Spinal cord (tissue), 10 donors: ENCODE data around the gene APLNR. TPM values are rescaled to one million over a fixed set of nuclear protein-coding genes. Genes with fewer than 3 reads are reported as not detected.

Experiments used
- DNase-seq, 6 donors: peaks; one replicate each; pipeline versions ENCODE4 v3.0.0 to v3.0.0-alpha.2; 2013 to 2015; ENCODE audit warnings: low spot score in 6 of 6, low read depth in 4 of 6
- H3K27ac ChIP-seq: one replicate; pipeline ENCODE4 v1.5.1; 2013; ENCODE audit warnings: low read depth, low read length, control low read depth
- H3K27me3 ChIP-seq: one replicate; pipeline ENCODE4 v1.6.1; 2013; ENCODE audit warnings: low read length; ENCODE audit not compliant: control insufficient read depth, insufficient read depth
- H3K36me3 ChIP-seq: one replicate; pipeline ENCODE4 v1.6.1; 2013; ENCODE audit warnings: low read length; ENCODE audit not compliant: control insufficient read depth, insufficient read depth
- H3K4me1 ChIP-seq: one replicate; pipeline ENCODE4 v1.6.1; 2013; ENCODE audit warnings: low read length; ENCODE audit not compliant: control insufficient read depth, insufficient read depth
- H3K4me3 ChIP-seq: one replicate; pipeline ENCODE4 v1.5.1; 2013; ENCODE audit warnings: low read depth, low read length, control low read depth
- H3K9me3 ChIP-seq: one replicate; pipeline ENCODE4 v1.6.1; 2013; ENCODE audit warnings: low read length; ENCODE audit not compliant: control insufficient read depth, insufficient read depth
- WGBS: methylation state at CpG from one replicate; pipeline ENCODE4 v1.1.5; 2013; ENCODE audit warnings: missing lambda C conversion rate; ENCODE audit not compliant: insufficient coverage; 5-methylcytosine and 5-hydroxymethylcytosine counted together
- polyA plus RNA-seq, 2 donors: library from polyadenylated mRNA; unstranded; fragments of 120-200 nt; gene quantifications; one replicate each; pipeline ENCODE4 v1.2.1, GENCODE V29; 2013; ENCODE audit not compliant: insufficient read length in 2 of 2
- total RNA-seq, 2 donors: library from RNA; depleted of rRNA in 1 of 2; stranded (reverse); fragments of 120-200 nt in 1 of 2; fragments of >200 nt in 1 of 2; gene quantifications; one replicate each; pipeline versions ENCODE4 v1.2.3 to v1.2.4, GENCODE V29; 2013 to 2014
- donor health status: healthy.

Gene APLNR
- total and polyA plus RNA-seq, 4 donors = 47.5 to 71.1 (median 49.9) TPM

DNA sequence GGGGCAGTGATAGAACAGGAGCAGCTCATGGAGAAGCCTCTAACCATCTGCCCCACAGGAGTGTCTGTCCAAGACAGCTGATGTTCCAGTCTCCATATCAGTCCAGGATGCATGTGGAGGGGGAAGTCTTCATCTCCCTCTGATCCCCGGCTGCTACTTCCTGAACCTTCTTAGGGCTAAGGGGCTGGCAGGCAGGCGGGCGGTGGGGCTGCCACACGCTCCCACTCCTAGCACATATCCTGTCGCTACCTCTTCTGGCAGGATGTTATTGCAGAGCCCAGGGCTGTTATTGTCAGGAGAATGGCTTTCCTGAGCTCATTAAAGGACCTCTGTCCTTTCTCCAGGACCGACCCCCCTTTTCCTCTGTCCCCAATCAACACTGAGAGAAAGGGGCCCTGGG, 29.9 kb downstream of the APLNR start:
- Histone ChIP-seq H3K4me3 (no peak overlapping the region), H3K9me3 (no peaks in the 10 kb centered on the region), H3K27ac (no peak overlapping the region), H3K36me3 (no peaks in the 10 kb centered on the region), H3K27me3 (no peaks in the 10 kb centered on the region), H3K4me1 (peaks cover 21% of the 10 kb centered on the region)
- 76% methylated on average over 3 of the region's 6 CpGs for WGBS
- DNase-seq = no peak

DNA sequence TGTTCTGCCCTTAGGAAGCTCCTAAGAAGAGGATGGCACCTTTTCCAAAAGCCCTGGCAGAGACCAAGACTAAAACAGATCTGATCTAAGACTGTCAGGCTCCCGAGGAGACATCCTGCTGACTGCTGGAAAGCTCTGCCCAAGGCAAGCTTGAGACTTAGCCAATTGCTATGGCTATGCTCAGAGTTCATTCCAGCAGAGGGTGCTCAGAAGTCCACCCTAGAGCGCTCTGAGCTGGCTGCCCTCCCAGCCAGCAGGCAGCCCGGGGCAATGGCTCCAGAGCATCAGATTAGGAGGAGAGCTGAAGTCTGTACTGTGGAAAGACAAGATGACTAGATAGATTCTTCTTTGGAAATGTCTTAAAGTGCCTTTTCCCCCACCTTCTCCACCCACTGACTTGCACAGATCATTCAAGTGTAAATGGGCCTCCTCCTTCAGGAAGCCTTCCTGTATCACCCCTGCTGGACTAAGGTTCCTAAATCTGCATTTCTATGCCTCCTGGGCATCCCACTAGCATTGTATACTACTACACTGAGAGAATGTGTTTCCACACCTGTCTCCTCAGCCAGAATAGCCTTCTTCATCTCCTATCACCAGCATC, 31.9 kb downstream of the APLNR start:
- no peaks in the 10 kb centered on the region for H3K36me3 ChIP-seq
- H3K4me3 ChIP-seq = no peak overlapping the region
- peak in 1 of 6 donors; percentile 76 for DNase-seq
- H3K4me1 ChIP-seq = peaks cover 23% of the 10 kb centered on the region
- 21% methylated on average over 2 of the region's 3 CpGs for WGBS
- no peaks in the 10 kb centered on the region for H3K9me3 ChIP-seq
- H3K27ac ChIP-seq = peak overlapping the region; percentile 15
- no peaks in the 10 kb centered on the region for H3K27me3 ChIP-seq

DNA sequence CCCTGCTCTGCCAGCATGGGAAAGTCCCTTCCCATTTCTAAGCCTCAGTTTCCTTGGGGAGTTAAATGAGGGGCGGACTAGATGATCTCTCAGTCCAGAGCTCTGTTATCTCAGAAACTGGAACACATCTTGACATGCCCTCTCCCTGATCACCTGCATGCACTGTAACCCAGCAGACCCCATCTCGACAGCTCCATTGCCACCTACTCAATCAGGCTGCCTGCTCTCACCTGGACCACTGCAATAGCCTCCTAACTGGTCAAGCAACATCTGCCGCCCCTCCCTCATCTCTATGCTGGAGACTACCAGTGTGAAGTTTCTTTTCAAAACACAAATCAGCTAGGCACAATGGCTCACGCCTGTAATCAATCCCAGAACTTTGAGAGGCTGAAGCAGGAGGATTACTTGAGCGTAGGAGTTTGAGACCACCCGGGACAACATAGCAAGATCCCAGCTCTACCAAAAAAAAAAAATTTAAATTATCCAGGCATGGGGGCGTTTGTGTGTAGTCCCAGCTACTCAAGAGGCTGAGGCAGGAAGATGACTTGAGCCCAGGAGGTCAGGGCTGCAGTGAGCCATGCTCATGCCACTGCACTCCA, 33.1 kb downstream of the APLNR start:
- Histone ChIP-seq H3K27me3 (no peaks in the 10 kb centered on the region), H3K9me3 (no peaks in the 10 kb centered on the region), H3K27ac (no peak overlapping the region), H3K36me3 (no peaks in the 10 kb centered on the region), H3K4me1 (peaks cover 23% of the 10 kb centered on the region), H3K4me3 (no peak overlapping the region)
- no peak for DNase-seq
- WGBS = 76% methylated on average over 4 of the region's 7 CpGs

DNA sequence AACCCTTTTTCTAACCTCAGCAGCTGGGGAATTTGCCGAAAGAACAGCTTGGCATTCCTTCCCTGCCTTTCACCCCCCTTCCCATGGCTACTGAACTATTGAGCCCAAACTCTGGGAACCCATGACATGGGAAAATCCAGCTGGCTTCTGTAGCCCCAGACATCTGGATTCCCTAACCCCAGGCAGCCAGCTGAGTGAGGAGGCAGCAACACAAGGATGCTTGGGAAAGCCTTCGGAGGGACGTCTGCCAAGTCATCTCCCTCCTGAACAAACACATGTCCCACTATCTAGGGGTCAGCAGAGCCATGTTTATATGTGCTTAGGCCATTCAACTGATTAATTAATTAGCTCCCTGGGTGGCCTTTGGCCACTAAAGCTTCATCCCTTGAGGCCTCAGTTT, 33.7 kb downstream of the APLNR start:
- peaks cover 23% of the 10 kb centered on the region for H3K4me1 ChIP-seq
- no peak overlapping the region for H3K4me3 ChIP-seq
- H3K36me3 ChIP-seq = no peaks in the 10 kb centered on the region
- no peaks in the 10 kb centered on the region for H3K9me3 ChIP-seq
- DNase-seq = peak in 2 of 6 donors; percentile 30 to 71
- 38% methylated on average over 2 of the region's 3 CpGs for WGBS
- peak overlapping the region; percentile 1 for H3K27ac ChIP-seq
- H3K27me3 ChIP-seq = no peaks in the 10 kb centered on the region

DNA sequence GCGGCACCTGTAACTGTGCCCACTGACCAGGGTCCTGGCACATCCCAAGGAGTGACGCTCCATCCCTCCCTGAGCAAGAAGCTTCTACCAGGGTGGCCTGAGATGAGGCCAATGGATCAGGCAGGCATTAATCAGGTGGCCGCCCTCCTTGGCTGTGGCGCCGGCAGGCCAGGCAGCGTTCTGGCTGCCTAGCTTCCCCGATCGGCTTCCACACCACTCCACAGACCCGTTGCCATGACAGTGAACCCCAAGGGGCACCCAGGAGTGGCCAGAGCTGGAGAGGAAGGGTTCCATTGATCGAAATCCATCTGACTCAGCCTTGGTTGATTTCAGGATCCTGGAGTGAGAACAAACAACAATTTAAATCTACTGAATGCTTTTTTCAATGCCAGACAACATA, 34.8 kb downstream of the APLNR start:
- Histone ChIP-seq H3K36me3 (no peaks in the 10 kb centered on the region), H3K27me3 (no peaks in the 10 kb centered on the region), H3K9me3 (no peaks in the 10 kb centered on the region), H3K4me1 (peaks cover 22% of the 10 kb centered on the region), H3K4me3 (no peak overlapping the region), H3K27ac (no peak overlapping the region)
- DNase-seq = peak in 2 of 6 donors; percentile 79 to 80
- WGBS = 32% methylated on average over 9 of the region's 10 CpGs

DNA sequence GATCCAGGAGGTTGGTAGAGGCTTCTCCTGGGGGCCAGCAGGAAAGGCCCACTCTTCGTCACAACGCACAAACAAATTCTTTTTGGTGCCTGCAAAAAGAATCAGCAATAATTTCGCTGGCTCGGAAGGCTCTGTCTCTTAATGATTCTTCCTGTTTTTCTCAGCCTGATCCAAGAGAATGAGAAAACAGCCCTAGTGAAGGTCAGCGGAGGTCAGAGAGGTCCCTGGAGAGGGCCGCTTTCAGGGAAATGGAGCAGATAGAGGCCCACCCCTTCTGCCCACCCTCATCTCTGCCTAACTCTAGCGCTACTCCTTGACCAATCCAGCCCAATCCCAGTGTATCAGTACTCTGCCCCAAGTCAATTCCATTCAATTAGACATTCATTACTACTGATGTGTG, 36.1 kb downstream of the APLNR start:
- 73% methylated on average over 6 of the region's 7 CpGs for WGBS
- Histone ChIP-seq H3K36me3 (no peaks in the 10 kb centered on the region), H3K4me1 (peaks cover 19% of the 10 kb centered on the region), H3K27me3 (no peaks in the 10 kb centered on the region), H3K4me3 (no peak overlapping the region), H3K9me3 (no peaks in the 10 kb centered on the region), H3K27ac (no peak overlapping the region)
- no peak for DNase-seq

DNA sequence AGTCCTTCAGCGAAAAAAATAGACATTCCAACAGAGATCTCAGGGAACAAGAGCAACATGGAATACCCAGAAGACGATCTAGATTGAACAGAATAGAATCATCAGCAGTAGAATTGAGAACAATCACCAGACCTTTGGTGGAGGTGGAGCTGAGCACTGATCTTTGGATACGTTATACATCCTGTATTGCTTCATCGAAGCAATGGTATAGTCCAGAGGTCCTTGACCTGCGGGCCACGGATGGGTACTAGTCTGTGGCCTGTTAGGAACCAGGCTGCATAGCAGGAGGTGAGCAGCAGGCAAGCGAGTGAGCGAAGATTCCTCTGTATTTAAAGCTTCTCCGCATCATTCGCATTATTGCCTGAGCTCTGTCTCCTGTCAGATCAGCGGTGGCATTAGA, 37.7 kb downstream of the APLNR start:
- Histone ChIP-seq H3K4me3 (no peak overlapping the region), H3K27ac (no peak overlapping the region), H3K36me3 (no peaks in the 10 kb centered on the region), H3K9me3 (no peaks in the 10 kb centered on the region), H3K4me1 (peaks cover 14% of the 10 kb centered on the region), H3K27me3 (no peaks in the 10 kb centered on the region)
- 96% methylated on average over 10 of the region's 11 CpGs for WGBS
- no peak for DNase-seq

DNA sequence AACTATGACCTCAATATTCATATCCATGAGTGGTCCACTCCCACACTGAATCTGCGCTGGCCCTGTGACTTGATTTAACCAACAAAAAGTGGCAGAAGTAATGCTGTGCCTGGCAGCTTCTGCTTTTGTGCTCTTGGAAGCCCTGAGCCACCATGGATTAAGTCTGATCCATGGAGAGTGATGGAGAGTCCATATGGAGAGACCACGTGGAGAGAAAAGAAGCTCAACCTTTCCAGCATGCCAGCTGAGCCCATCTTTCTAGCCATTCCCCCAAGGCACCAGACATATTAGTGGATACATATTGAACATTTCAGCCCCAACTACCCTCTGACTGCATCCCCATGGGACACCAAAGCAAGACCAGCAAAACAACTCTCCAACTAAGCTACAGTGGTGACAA, 39.3 kb downstream of the APLNR start:
- no peak overlapping the region for H3K27ac ChIP-seq
- 100% methylated on average over 1 of the region's 2 CpGs for WGBS
- DNase-seq = no peak
- H3K36me3 ChIP-seq = no peaks in the 10 kb centered on the region
- H3K9me3 ChIP-seq = no peaks in the 10 kb centered on the region
- H3K4me1 ChIP-seq = peaks cover 8% of the 10 kb centered on the region
- H3K27me3 ChIP-seq = no peaks in the 10 kb centered on the region
- H3K4me3 ChIP-seq = no peak overlapping the region

DNA sequence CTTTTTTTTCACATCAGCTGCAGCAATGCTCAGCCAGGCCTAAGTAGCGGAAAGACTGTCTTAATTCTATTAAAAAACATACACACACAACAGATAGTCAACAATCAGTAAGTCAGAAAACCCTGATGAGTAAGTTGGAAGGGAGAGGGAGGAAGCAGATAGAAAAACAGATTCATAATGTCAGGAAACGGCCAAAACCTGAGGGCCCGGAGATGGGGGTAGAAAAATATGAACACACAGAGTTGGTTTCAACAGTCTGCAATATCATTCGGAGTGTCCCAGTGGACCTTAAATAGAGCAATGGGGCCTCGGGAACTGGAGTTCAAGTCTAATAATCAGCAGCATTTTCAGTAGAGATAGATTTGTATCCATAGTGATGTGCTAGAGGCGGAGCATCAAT, 40.5 kb downstream of the APLNR start:
- Histone ChIP-seq H3K4me1 (no peaks in the 10 kb centered on the region), H3K4me3 (no peak overlapping the region), H3K27ac (no peak overlapping the region), H3K36me3 (no peaks in the 10 kb centered on the region), H3K9me3 (no peaks in the 10 kb centered on the region), H3K27me3 (no peaks in the 10 kb centered on the region)
- DNase-seq = no peak
- WGBS = 53% methylated on average over 4 of the region's 6 CpGs

DNA sequence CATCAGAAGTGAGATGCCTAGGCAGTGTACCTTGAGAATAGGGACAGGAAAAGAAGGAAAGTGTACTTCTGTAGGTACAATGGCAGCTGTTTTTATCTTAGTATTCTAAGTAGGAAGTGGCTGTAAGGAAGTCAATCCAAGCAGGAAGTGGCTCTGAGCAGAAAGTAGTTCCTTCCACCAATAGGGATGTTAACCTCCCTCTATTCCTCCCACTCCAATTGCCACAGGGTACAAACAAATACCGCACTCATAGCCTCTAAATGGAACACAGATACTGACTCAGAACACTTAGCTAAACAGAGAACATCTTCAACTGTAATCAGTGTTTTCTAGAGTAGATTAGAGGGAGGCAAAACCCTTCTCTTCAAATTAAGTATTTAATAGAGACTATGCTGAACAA, 44.7 kb downstream of the APLNR start:
- Histone ChIP-seq H3K27ac (no peak overlapping the region), H3K4me1 (no peaks in the 10 kb centered on the region), H3K4me3 (no peak overlapping the region), H3K9me3 (no peaks in the 10 kb centered on the region), H3K36me3 (peaks cover 6% of the 10 kb centered on the region), H3K27me3 (no peaks in the 10 kb centered on the region)
- no CpG with 5 or more reads among the region's 1 CpG for WGBS
- DNase-seq = no peak
